ENCODE measurements around the gene GMCL2.

The GMCL2 gene

GRCh38 chr5:178187014-178187413 is at the start of gene GMCL2:
Gene GMCL2 (minus strand): TSS chr5:178187371. CDS start chr5:178187299, 72 bp downstream.
- DNase-seq (ENCODE audit: low spot score in 2 of 2) = no peak
- H3K27me3 Mint-ChIP-seq = no peaks in the 10 kb centered on the region
- H3K36me3 Mint-ChIP-seq (ENCODE audit: insufficient read depth) = peaks cover 3% of the 10 kb centered on the region
- H3K27ac Mint-ChIP-seq (ENCODE audit: low read depth) = no peak within 1 kb of the TSS
- no peaks in the 10 kb centered on the region for H3K9me3 Mint-ChIP-seq
- peaks cover under 1% of the 10 kb centered on the region for H3K4me1 Mint-ChIP-seq
- no peak for ATAC-seq (replicated peaks; ENCODE audit: extremely low read depth, poor library complexity, severe bottlenecking)
- no peak within 1 kb of the TSS for H3K4me3 Mint-ChIP-seq

GRCh38 chr5:178236679-178237078 is 49.5 kb upstream of the GMCL2 start:
- Mint-ChIP-seq H3K36me3 (ENCODE audit: insufficient read depth) (peaks cover 9% of the 10 kb centered on the region), H3K27ac (ENCODE audit: low read depth) (no peak overlapping the region), H3K4me1 (peaks cover 52% of the 10 kb centered on the region), H3K4me3 (no peak overlapping the region), H3K27me3 (no peaks in the 10 kb centered on the region), H3K9me3 (no peaks in the 10 kb centered on the region)
- ATAC-seq (replicated peaks; ENCODE audit: extremely low read depth, poor library complexity, severe bottlenecking) (no peak), DNase-seq (ENCODE audit: low spot score in 2 of 2) (no peak)

- Mint-ChIP-seq H3K4me1 (peaks cover 55% of the 10 kb centered on the region), H3K9me3 (no peaks in the 10 kb centered on the region), H3K4me3 (no peak overlapping the region), H3K27me3 (no peaks in the 10 kb centered on the region), H3K36me3 (ENCODE audit: insufficient read depth) (peaks cover 12% of the 10 kb centered on the region), H3K27ac (ENCODE audit: low read depth) (peak overlapping the region; percentile 32)
- DNase-seq (ENCODE audit: low spot score in 2 of 2) = no peak
- ATAC-seq (replicated peaks; ENCODE audit: extremely low read depth, poor library complexity, severe bottlenecking) = no peak
Observed at GRCh38 chr5:178236126-178236525, 49.0 kb upstream of the GMCL2 start.

GRCh38 chr5:178235588-178235974 is 48.4 kb upstream of the GMCL2 start:
- peak overlapping the region; percentile 32 for H3K27ac Mint-ChIP-seq (ENCODE audit: low read depth)

GRCh38 chr5:178234750-178235587 is 47.8 kb upstream of the GMCL2 start:
- H3K27me3 Mint-ChIP-seq = no peaks in the 10 kb centered on the region
- DNase-seq (ENCODE audit: low spot score in 2 of 2) (peak; percentile 62 to 71), ATAC-seq (replicated peaks; ENCODE audit: extremely low read depth, poor library complexity, severe bottlenecking) (no peak)
- peaks cover 13% of the 10 kb centered on the region for H3K36me3 Mint-ChIP-seq (ENCODE audit: insufficient read depth)
- H3K9me3 Mint-ChIP-seq = no peaks in the 10 kb centered on the region
- peaks cover 55% of the 10 kb centered on the region for H3K4me1 Mint-ChIP-seq
- peak overlapping the region; percentile 32 for H3K27ac Mint-ChIP-seq (ENCODE audit: low read depth)
- peak overlapping the region; percentile 16 for H3K4me3 Mint-ChIP-seq

More at GRCh38 chr5:178235588-178235974, 48.4 kb upstream of the GMCL2 start:
- Mint-ChIP-seq H3K9me3 (no peaks in the 10 kb centered on the region), H3K27me3 (no peaks in the 10 kb centered on the region), H3K4me3 (no peak overlapping the region), H3K4me1 (peaks cover 55% of the 10 kb centered on the region), H3K36me3 (ENCODE audit: insufficient read depth) (peaks cover 12% of the 10 kb centered on the region)
- ATAC-seq (replicated peaks; ENCODE audit: extremely low read depth, poor library complexity, severe bottlenecking) = no peak
- no peak for DNase-seq (ENCODE audit: low spot score in 2 of 2)

GRCh38 chr5:178234121-178234749 is 47.1 kb upstream of the GMCL2 start:
- no peak overlapping the region for H3K4me3 Mint-ChIP-seq
- peak overlapping the region; percentile 76 for H3K27ac Mint-ChIP-seq (ENCODE audit: low read depth)
- peaks cover 16% of the 10 kb centered on the region for H3K36me3 Mint-ChIP-seq (ENCODE audit: insufficient read depth)

GRCh38 chr5:178232920-178233429 is 45.8 kb upstream of the GMCL2 start:
- H3K4me3 Mint-ChIP-seq = peak overlapping the region; percentile 76

More at GRCh38 chr5:178234121-178234749, 47.1 kb upstream of the GMCL2 start:
- Mint-ChIP-seq H3K4me1 (peaks cover 57% of the 10 kb centered on the region), H3K9me3 (no peaks in the 10 kb centered on the region), H3K27me3 (no peaks in the 10 kb centered on the region)
- no peak for DNase-seq (ENCODE audit: low spot score in 2 of 2)
- ATAC-seq (replicated peaks; ENCODE audit: extremely low read depth, poor library complexity, severe bottlenecking) = no peak

GRCh38 chr5:178232124-178232919 is 45.2 kb upstream of the GMCL2 start, which contains the start of gene PHYKPL:
Gene PHYKPL (minus strand): TSS chr5:178232802. CDS start chr5:178232550, 252 bp downstream.
- H3K4me3 Mint-ChIP-seq = peak within 1 kb of the TSS; percentile 76

More at GRCh38 chr5:178232920-178233429, 45.8 kb upstream of the GMCL2 start:
- H3K4me1 Mint-ChIP-seq = peaks cover 57% of the 10 kb centered on the region
- H3K9me3 Mint-ChIP-seq = no peaks in the 10 kb centered on the region
- DNase-seq (ENCODE audit: low spot score in 2 of 2) = no peak
- peak overlapping the region; percentile 76 for H3K27ac Mint-ChIP-seq (ENCODE audit: low read depth)
- peak; percentile 10 for ATAC-seq (replicated peaks; ENCODE audit: extremely low read depth, poor library complexity, severe bottlenecking)
- peaks cover 27% of the 10 kb centered on the region for H3K36me3 Mint-ChIP-seq (ENCODE audit: insufficient read depth)
- no peaks in the 10 kb centered on the region for H3K27me3 Mint-ChIP-seq

GRCh38 chr5:178231539-178232123 is 44.5 kb upstream of the GMCL2 start:
- DNase-seq (ENCODE audit: low spot score in 2 of 2) (no peak), ATAC-seq (replicated peaks; ENCODE audit: extremely low read depth, poor library complexity, severe bottlenecking) (no peak)
- Mint-ChIP-seq H3K4me1 (peaks cover 55% of the 10 kb centered on the region), H3K36me3 (ENCODE audit: insufficient read depth) (peaks cover 34% of the 10 kb centered on the region), H3K9me3 (no peaks in the 10 kb centered on the region), H3K4me3 (peak overlapping the region; percentile 76), H3K27ac (ENCODE audit: low read depth) (peak overlapping the region; percentile 44), H3K27me3 (no peaks in the 10 kb centered on the region)

More at GRCh38 chr5:178232124-178232919, 45.2 kb upstream of the GMCL2 start, which contains the start of gene PHYKPL:
- no peaks in the 10 kb centered on the region for H3K9me3 Mint-ChIP-seq
- DNase-seq (ENCODE audit: low spot score in 2 of 2) (peak in 1 of 2 donors; percentile 36), ATAC-seq (replicated peaks; ENCODE audit: extremely low read depth, poor library complexity, severe bottlenecking) (peak; percentile 74)
- peaks cover 32% of the 10 kb centered on the region for H3K36me3 Mint-ChIP-seq (ENCODE audit: insufficient read depth)
- H3K4me1 Mint-ChIP-seq = peaks cover 57% of the 10 kb centered on the region
- peak within 1 kb of the TSS; percentile 76 for H3K27ac Mint-ChIP-seq (ENCODE audit: low read depth)
- no peaks in the 10 kb centered on the region for H3K27me3 Mint-ChIP-seq

GRCh38 chr5:178230879-178231538 is 43.8 kb upstream of the GMCL2 start:
- DNase-seq (ENCODE audit: low spot score in 2 of 2) (no peak), ATAC-seq (replicated peaks; ENCODE audit: extremely low read depth, poor library complexity, severe bottlenecking) (no peak)
- Mint-ChIP-seq H3K27ac (ENCODE audit: low read depth) (peak overlapping the region; percentile 44), H3K9me3 (no peaks in the 10 kb centered on the region), H3K4me1 (peaks cover 55% of the 10 kb centered on the region), H3K4me3 (peak overlapping the region; percentile 76), H3K27me3 (no peaks in the 10 kb centered on the region), H3K36me3 (ENCODE audit: insufficient read depth) (peaks cover 34% of the 10 kb centered on the region)

GRCh38 chr5:178229861-178230260 is 42.7 kb upstream of the GMCL2 start:
- Mint-ChIP-seq H3K9me3 (no peaks in the 10 kb centered on the region), H3K36me3 (ENCODE audit: insufficient read depth) (peaks cover 31% of the 10 kb centered on the region), H3K4me1 (peaks cover 59% of the 10 kb centered on the region), H3K4me3 (peak overlapping the region; percentile 76), H3K27me3 (no peaks in the 10 kb centered on the region), H3K27ac (ENCODE audit: low read depth) (peak overlapping the region; percentile 72)
- ATAC-seq (replicated peaks; ENCODE audit: extremely low read depth, poor library complexity, severe bottlenecking) (no peak), DNase-seq (ENCODE audit: low spot score in 2 of 2) (no peak)

Measured in central memory CD8-positive, alpha-beta T cell (primary cell).